Left ventricle myocardium inferior (tissue), 1 donor: Measurements from ENCODE around the gene CCDC124. TPM values are rescaled to one million over a fixed set of nuclear protein-coding genes. Genes with fewer than 3 reads are reported as not detected.
"Not testable (repeated sequence)": the region's sequence is repeated elsewhere in the genome, so short reads cannot be mapped to it uniquely, and the experiment has no call there.

ENCODE experiments used
- DNase-seq: peaks from one replicate; pipeline ENCODE4 v3.0.0-alpha.2; 2020
- H3K27ac ChIP-seq: fragments of 200-600 bp; replicated peaks from 2 replicates; pipeline ENCODE4 v1.8.0; 2021
- H3K27me3 ChIP-seq: fragments of 200-600 bp; 2 replicates; pipeline ENCODE4 v1.8.0; 2021; ENCODE audit warnings: low read depth
- H3K36me3 ChIP-seq: fragments of 200-600 bp; 2 replicates; pipeline ENCODE4 v1.8.0; 2021
- H3K4me1 ChIP-seq: fragments of 200-600 bp; 2 replicates; pipeline ENCODE4 v1.8.0; 2021
- H3K4me3 ChIP-seq: fragments of 200-600 bp; 2 replicates; pipeline ENCODE4 v1.8.0; 2021; ENCODE audit warnings: mild to moderate bottlenecking, moderate library complexity
- H3K9me3 ChIP-seq: fragments of 200-600 bp; replicated peaks from 2 replicates; pipeline ENCODE4 v1.8.0; 2021
- intact Hi-C: fragments of 100-400 bp; cut with micrococcal nuclease; formaldehyde crosslinking; loops from one replicate; pipeline ENCODE4 v1.11.0; 2022
- total RNA-seq: library from RNA; stranded (reverse); fragmentation: NEBNext Ultra II Directional; extraction: Animal tissue kit (Norgen Biotek cat#: 25700); gene quantifications from one replicate; pipeline ENCODE4 v1.2.1, GENCODE V29; 2021
- TF ChIP-seq, protein P1 (sequence below): fragments of 200-600 bp; IDR thresholded peaks from 2 replicates; pipeline ENCODE4 v1.8.0; 2021; ENCODE audit warnings: antibody characterized with exemption, mild to moderate bottlenecking, borderline replicate concordance
- donor health status: DM: no; HTN: yes; CAD: no; lungs with severe emphysema.

The CCDC124 gene
- total RNA-seq, 1 donor from 2014 or later, result 87.4 TPM

DNA sequence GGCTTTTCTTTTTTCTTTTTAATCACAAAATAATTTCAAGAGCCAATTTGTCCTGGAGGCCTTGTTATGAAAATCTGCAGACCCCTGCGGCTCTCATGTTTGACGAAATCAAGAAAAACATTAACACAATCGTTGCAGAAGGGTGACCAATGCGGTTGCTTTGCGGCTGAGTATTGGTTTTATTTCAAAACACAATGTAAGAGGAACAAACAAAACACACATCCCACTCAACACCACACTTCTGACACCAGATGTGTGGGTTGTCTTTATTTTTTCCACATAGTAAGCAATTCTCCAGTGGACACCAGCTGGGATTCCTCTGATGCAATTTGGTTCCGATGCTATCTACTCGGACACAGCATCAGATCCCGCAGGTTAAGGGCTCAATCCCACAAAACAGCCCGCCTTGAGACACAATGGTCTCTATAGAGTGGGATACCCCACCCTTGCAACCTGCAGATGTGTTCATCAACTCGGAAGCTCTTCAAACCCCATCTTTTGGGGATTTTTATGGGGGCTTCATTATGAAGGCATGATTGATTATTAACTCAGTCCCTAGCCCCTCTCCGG lies 21.9 kb upstream of the CCDC124 start:
- no peaks in the 10 kb centered on the region for H3K4me1 ChIP-seq
- TF ChIP-seq, protein P1, sequence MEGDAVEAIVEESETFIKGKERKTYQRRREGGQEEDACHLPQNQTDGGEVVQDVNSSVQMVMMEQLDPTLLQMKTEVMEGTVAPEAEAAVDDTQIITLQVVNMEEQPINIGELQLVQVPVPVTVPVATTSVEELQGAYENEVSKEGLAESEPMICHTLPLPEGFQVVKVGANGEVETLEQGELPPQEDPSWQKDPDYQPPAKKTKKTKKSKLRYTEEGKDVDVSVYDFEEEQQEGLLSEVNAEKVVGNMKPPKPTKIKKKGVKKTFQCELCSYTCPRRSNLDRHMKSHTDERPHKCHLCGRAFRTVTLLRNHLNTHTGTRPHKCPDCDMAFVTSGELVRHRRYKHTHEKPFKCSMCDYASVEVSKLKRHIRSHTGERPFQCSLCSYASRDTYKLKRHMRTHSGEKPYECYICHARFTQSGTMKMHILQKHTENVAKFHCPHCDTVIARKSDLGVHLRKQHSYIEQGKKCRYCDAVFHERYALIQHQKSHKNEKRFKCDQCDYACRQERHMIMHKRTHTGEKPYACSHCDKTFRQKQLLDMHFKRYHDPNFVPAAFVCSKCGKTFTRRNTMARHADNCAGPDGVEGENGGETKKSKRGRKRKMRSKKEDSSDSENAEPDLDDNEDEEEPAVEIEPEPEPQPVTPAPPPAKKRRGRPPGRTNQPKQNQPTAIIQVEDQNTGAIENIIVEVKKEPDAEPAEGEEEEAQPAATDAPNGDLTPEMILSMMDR, result no peak
- intact Hi-C loops, result no loop called here
- no peak for DNase-seq
- H3K27me3 ChIP-seq, result peaks cover 82% of the 10 kb centered on the region
- H3K36me3 ChIP-seq, result no peaks in the 10 kb centered on the region
- peaks cover 35% of the 10 kb centered on the region for H3K9me3 ChIP-seq
- no peak overlapping the region for H3K27ac ChIP-seq
- no peak overlapping the region for H3K4me3 ChIP-seq

DNA sequence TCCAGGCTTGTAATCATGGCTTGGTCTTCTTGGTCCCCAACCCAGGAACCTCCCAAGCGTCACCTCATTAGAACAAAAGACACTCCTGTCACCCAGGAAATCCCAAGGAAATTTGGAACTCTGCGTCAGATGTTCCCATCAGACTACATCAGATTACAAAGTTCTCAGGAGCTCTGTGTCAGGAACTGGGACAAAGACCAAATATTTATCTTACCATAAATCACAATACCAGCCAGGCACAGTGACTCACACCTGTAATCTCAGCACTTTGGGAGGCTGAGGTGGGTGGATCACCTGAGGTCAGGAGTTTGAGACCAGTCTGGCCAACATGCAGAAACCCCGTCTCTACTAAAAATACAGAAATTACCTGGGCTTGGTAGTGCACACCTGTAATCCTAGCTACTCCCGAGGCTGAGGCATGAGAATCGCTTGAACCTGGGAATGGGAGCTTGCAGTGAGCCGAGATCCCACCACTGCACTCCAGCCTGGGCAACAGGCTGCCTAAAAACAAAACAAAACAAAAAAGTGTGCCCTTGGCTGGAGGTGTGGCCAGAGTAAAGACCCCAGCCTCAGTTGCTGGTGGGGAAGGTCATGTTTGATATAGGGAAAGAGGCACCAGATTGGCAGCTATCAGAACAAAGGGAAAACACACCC lies 16.7 kb upstream of the CCDC124 start:
- Histone ChIP-seq H3K4me1 (no peaks in the 10 kb centered on the region), H3K27ac (no peak overlapping the region), H3K27me3 (peaks cover 68% of the 10 kb centered on the region), H3K4me3 (no peak overlapping the region), H3K9me3 (peaks cover 20% of the 10 kb centered on the region), H3K36me3 (no peaks in the 10 kb centered on the region)
- DNase-seq, result no peak
- TF ChIP-seq, protein P1, result no peak
- intact Hi-C loops, result no loop called here

- H3K36me3 ChIP-seq, H3K27ac ChIP-seq, intact Hi-C loops, DNase-seq, H3K4me1 ChIP-seq, H3K4me3 ChIP-seq: not testable (repeated sequence)
- H3K27me3 ChIP-seq, result peaks cover 55% of the 10 kb centered on the region
- H3K9me3 ChIP-seq, result peaks cover 14% of the 10 kb centered on the region
Observed at GRCh38 chr19:17918151-17918550, 14.7 kb upstream of the CCDC124 start.

DNA sequence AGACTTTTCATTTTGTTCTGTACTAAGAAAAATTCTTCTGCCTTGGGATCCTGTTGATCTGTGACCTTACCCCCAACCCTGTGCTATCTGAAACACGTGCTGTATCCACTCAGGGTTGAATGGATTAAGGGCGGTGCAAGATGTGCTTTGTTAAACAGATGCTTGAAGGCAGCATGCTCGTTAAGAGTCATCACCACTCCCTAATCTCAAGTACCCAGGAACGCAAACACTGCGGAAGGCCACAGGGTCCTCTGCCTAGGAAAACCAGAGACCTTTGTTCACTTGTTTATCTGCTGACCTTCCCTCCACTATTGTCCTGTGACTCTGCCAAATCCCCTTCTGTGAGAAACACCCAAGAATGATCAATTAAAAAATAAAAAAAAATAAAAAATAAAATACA lies 13.7 kb upstream of the CCDC124 start:
- H3K9me3 ChIP-seq, intact Hi-C loops, H3K4me3 ChIP-seq, DNase-seq, H3K36me3 ChIP-seq, H3K4me1 ChIP-seq, H3K27ac ChIP-seq: not testable (repeated sequence)
- H3K27me3 ChIP-seq, result peaks cover 48% of the 10 kb centered on the region

GRCh38 chr19:17920527-17920926 lies 12.3 kb upstream of the CCDC124 start:
- DNase-seq, result no peak
- Histone ChIP-seq H3K27me3 (peaks cover 47% of the 10 kb centered on the region), H3K36me3 (no peaks in the 10 kb centered on the region), H3K9me3 (peaks cover 5% of the 10 kb centered on the region), H3K4me1 (no peaks in the 10 kb centered on the region), H3K4me3 (no peak overlapping the region), H3K27ac (no peak overlapping the region)
- TF ChIP-seq, protein P1, result no peak
- intact Hi-C loops, result no loop called here

DNA sequence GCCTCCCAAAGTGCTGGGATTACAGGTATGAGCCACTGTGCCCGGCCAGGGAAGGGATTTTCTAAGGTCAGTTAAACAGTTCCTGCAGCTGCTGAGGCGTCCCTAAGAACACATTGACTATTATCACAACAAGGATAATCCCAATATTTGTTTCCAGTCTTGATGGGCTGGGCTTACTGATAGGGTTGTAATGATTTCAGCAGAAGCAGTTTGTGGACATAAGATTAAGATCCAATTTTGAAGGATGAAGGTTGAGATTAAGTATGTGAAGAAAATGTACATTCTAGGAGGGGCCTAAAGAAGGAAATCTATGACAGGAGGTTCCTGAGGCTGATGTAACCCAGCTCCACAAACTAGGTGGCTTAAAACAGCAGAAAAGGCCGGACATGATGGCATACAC lies 10.7 kb upstream of the CCDC124 start:
- Histone ChIP-seq H3K4me3 (no peak overlapping the region), H3K9me3 (peaks cover 5% of the 10 kb centered on the region), H3K36me3 (no peaks in the 10 kb centered on the region), H3K27me3 (peaks cover 31% of the 10 kb centered on the region), H3K27ac (no peak overlapping the region), H3K4me1 (no peaks in the 10 kb centered on the region)
- TF ChIP-seq, protein P1, result no peak
- no peak for DNase-seq
- intact Hi-C loops, result no loop called here
